SU-DHL-6 (cell line): ENCODE results near the gene ADGRG1.

Experiments
- CTCF ChIP-seq: fragments of 200-600 bp; sonication (generic); IDR thresholded peaks from one replicate; pipeline ENCODE4 v1.5.1; 2017; ENCODE audit warnings: antibody characterized with exemption, mild to moderate bottlenecking, low read length, moderate library complexity; ENCODE audit not compliant: insufficient read depth, poor library complexity, severe bottlenecking
- EZH2phosphoT487 ChIP-seq: fragments of 200-600 bp; sonication (generic), shearing (Covaris generic); conservative IDR thresholded peaks from 2 replicates; pipeline ENCODE4 v1.6.1; 2018; ENCODE audit warnings: mild to moderate bottlenecking, antibody characterized with exemption, low read length, moderate library complexity, mixed read lengths

DNA sequence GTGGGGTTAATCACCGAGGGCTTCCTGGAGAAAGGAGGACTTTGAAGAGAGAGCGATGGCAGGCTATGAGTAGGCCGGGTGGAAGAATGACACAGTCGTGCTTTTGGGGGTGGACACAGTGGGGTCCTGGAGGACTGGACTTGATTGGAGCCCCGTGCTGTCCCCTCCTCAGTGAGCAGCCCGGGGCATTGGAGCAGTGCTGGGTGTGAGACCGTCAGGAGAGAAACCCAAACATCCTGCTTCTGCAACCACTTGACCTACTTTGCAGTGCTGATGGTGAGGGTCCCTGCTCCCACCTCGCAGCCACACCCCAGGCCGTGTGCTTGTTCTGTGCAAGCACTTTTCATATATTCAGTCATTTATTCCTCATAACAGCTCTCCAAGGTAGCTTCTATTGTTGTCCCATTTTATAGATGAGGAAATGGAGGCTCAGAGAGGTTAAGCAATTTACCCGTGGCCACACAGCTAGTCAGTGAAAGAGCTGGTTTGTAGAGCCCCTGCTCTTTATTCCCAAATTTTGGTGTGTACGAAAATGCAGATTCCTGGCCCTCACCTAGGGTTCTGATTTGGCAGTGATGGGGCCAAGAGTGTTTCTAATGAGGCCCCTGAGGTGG, 28.0 kb downstream of the ADGRG1 start:
- TF ChIP-seq CTCF, result no peak
- TF ChIP-seq EZH2phosphoT487, result no peak
